ENCODE data around the gene ABCD1. TPM values are rescaled to one million over a fixed set of nuclear protein-coding genes. Genes with fewer than 3 reads are reported as not detected.

The ABCD1 gene
- polyA plus RNA-seq, 1 donor from 2014 or later: 3.6 TPM

DNA sequence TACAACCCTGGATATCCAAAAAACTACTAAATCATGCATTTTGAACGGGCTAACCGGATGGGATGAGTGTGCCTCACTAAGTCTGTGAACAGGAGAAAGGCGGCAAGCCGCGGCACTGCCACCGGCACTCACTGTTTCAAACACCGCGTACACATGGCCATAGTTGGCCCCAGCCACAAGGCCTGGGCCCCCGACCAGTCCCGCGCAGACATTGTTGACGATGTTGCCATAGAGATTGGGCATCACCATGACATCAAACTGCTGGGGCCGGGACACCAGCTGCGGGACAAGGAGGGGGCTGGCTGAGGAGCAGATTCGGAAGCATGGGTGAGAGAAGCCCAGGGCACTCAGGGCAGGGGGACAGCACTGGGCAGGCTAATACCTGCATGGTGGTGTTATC is 62.0 kb downstream of the ABCD1 start:
- H3K27ac ChIP-seq (ENCODE audit: low read length): no peak overlapping the region
- no peak overlapping the region for H2AFZ ChIP-seq (ENCODE audit: low read depth, low read length)
- H3K4me2 ChIP-seq (ENCODE audit: low read length): no peak overlapping the region
- H3K9me2 ChIP-seq (ENCODE audit: insufficient read depth, low read length): no peaks in the 10 kb centered on the region
- H3K79me2 ChIP-seq (replicated peaks; ENCODE audit: insufficient read depth, low read length): no peaks in the 10 kb centered on the region
- no peak overlapping the region for H3K4me3 ChIP-seq (ENCODE audit: low read length)
- no peaks in the 10 kb centered on the region for H3K36me3 ChIP-seq (ENCODE audit: insufficient read depth, low read length)
- no peak overlapping the region for H3K9ac ChIP-seq (ENCODE audit: low read length)
- H3F3A ChIP-seq (ENCODE audit: insufficient read depth, low read length, poor library complexity, severe bottlenecking): no peaks in the 10 kb centered on the region
- no peaks in the 10 kb centered on the region for H3K27me3 ChIP-seq (ENCODE audit: insufficient read depth, low read depth, low read length)
- TF ChIP-seq TAF1 (IDR thresholded peaks at IDR 0.05; ENCODE audit: low read depth): no peak
- TF ChIP-seq POLR2AphosphoS5 (IDR thresholded peaks at IDR 0.05): no peak
- TF ChIP-seq EZH2 (IDR thresholded peaks at IDR 0.05; ENCODE audit: borderline replicate concordance, insufficient read depth, low read length, poor library complexity, severe bottlenecking): no peak
- TF ChIP-seq EP300 (conservative IDR thresholded peaks at IDR 0.05; ENCODE audit: poor library complexity, severe bottlenecking): no peak
- no peak for TF ChIP-seq CTCF (IDR thresholded peaks at IDR 0.05; ENCODE audit: poor library complexity, severe bottlenecking)
- TF ChIP-seq RAD21 (conservative IDR thresholded peaks at IDR 0.05): no peak
- TF ChIP-seq MXI1 (conservative IDR thresholded peaks at IDR 0.05; ENCODE audit: poor library complexity, severe bottlenecking): no peak
- TF ChIP-seq, protein P1, sequence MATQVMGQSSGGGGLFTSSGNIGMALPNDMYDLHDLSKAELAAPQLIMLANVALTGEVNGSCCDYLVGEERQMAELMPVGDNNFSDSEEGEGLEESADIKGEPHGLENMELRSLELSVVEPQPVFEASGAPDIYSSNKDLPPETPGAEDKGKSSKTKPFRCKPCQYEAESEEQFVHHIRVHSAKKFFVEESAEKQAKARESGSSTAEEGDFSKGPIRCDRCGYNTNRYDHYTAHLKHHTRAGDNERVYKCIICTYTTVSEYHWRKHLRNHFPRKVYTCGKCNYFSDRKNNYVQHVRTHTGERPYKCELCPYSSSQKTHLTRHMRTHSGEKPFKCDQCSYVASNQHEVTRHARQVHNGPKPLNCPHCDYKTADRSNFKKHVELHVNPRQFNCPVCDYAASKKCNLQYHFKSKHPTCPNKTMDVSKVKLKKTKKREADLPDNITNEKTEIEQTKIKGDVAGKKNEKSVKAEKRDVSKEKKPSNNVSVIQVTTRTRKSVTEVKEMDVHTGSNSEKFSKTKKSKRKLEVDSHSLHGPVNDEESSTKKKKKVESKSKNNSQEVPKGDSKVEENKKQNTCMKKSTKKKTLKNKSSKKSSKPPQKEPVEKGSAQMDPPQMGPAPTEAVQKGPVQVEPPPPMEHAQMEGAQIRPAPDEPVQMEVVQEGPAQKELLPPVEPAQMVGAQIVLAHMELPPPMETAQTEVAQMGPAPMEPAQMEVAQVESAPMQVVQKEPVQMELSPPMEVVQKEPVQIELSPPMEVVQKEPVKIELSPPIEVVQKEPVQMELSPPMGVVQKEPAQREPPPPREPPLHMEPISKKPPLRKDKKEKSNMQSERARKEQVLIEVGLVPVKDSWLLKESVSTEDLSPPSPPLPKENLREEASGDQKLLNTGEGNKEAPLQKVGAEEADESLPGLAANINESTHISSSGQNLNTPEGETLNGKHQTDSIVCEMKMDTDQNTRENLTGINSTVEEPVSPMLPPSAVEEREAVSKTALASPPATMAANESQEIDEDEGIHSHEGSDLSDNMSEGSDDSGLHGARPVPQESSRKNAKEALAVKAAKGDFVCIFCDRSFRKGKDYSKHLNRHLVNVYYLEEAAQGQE (IDR thresholded peaks at IDR 0.05; ENCODE audit: borderline replicate concordance): no peak
- no peak for TF ChIP-seq SMC3 (conservative IDR thresholded peaks at IDR 0.05; ENCODE audit: poor library complexity)
- H4K20me1 ChIP-seq (ENCODE audit: insufficient read depth): no peaks in the 10 kb centered on the region
- H3K9me3 ChIP-seq (ENCODE audit: low read length): no peaks in the 10 kb centered on the region

DNA sequence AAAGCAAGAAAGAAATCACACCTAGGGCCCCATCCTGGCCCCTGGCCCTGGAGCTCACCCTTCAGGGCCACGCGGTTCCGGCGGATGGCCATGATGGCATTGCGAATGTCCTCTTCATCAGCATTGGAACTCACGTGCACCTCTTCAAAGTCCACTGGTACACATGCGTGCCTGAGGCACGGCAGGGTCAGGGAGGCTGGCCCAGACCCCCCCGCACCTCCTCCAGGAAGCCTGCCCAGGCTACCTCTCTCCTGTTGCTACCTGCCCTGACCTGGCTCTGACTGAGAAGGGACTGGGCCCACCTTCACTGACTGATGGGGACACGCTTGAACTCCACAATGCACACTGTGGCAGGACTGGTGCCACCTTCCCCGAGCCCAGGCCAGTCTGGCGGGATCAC is 65.0 kb downstream of the ABCD1 start:
- Histone ChIP-seq H3K4me2 (ENCODE audit: low read length) (no peak overlapping the region), H3K27me3 (ENCODE audit: insufficient read depth, low read depth, low read length) (no peaks in the 10 kb centered on the region), H4K20me1 (ENCODE audit: insufficient read depth) (no peaks in the 10 kb centered on the region), H3K27ac (ENCODE audit: low read length) (no peak overlapping the region), H3K9me2 (ENCODE audit: insufficient read depth, low read length) (no peaks in the 10 kb centered on the region), H2AFZ (ENCODE audit: low read depth, low read length) (no peak overlapping the region), H3F3A (ENCODE audit: insufficient read depth, low read length, poor library complexity, severe bottlenecking) (no peaks in the 10 kb centered on the region), H3K36me3 (ENCODE audit: insufficient read depth, low read length) (no peaks in the 10 kb centered on the region), H3K79me2 (replicated peaks; ENCODE audit: insufficient read depth, low read length) (peaks cover 15% of the 10 kb centered on the region), H3K9me3 (ENCODE audit: low read length) (no peaks in the 10 kb centered on the region), H3K9ac (ENCODE audit: low read length) (no peak overlapping the region), H3K4me3 (ENCODE audit: low read length) (no peak overlapping the region)
- TF ChIP-seq POLR2AphosphoS5 (IDR thresholded peaks at IDR 0.05) (no peak), MXI1 (conservative IDR thresholded peaks at IDR 0.05; ENCODE audit: poor library complexity, severe bottlenecking) (no peak), EP300 (conservative IDR thresholded peaks at IDR 0.05; ENCODE audit: poor library complexity, severe bottlenecking) (no peak), SMC3 (conservative IDR thresholded peaks at IDR 0.05; ENCODE audit: poor library complexity) (no peak), TAF1 (IDR thresholded peaks at IDR 0.05; ENCODE audit: low read depth) (no peak), EZH2 (IDR thresholded peaks at IDR 0.05; ENCODE audit: borderline replicate concordance, insufficient read depth, low read length, poor library complexity, severe bottlenecking) (no peak), CTCF (IDR thresholded peaks at IDR 0.05; ENCODE audit: poor library complexity, severe bottlenecking) (no peak)
- TF ChIP-seq, protein P1 (IDR thresholded peaks at IDR 0.05; ENCODE audit: borderline replicate concordance): no peak

Data from neural cell (in vitro differentiated cells).